Large intestine (tissue), 12 donors: Measurements from ENCODE around the gene RCE1. TPM values are rescaled to one million over a fixed set of nuclear protein-coding genes. Genes with fewer than 3 reads are reported as not detected.
"Not testable (repeated sequence)": the region's sequence is repeated elsewhere in the genome, so short reads cannot be mapped to it uniquely, and the experiment has no call there.

ENCODE experiments used
- DNase-seq, 2 donors: peaks; one replicate each; pipeline versions ENCODE4 v3.0.0 to v3.0.0-alpha.2; 2013
- H3K27ac ChIP-seq: one replicate; pipeline ENCODE4 v1.5.1; 2013; ENCODE audit warnings: low read length
- H3K27me3 ChIP-seq: 2 replicates; pipeline ENCODE4 v1.6.1; 2013; ENCODE audit warnings: low read length; ENCODE audit not compliant: control insufficient read depth, insufficient read depth
- H3K36me3 ChIP-seq: 2 replicates; pipeline ENCODE4 v1.6.1; 2013; ENCODE audit warnings: low read length; ENCODE audit not compliant: control insufficient read depth, insufficient read depth
- H3K4me1 ChIP-seq: one replicate; pipeline ENCODE4 v1.6.1; 2013; ENCODE audit warnings: low read length; ENCODE audit not compliant: control insufficient read depth, insufficient read depth
- H3K4me3 ChIP-seq: one replicate; pipeline ENCODE4 v1.5.1; 2013; ENCODE audit warnings: low read length
- H3K9me3 ChIP-seq: one replicate; pipeline ENCODE4 v1.6.1; 2013; ENCODE audit warnings: mild to moderate bottlenecking, low read depth, low read length, moderate library complexity; ENCODE audit not compliant: control insufficient read depth
- WGBS: methylation state at CpG from one replicate; pipeline ENCODE4 v1.1.5; 2013; ENCODE audit warnings: low lambda C conversion rate; ENCODE audit not compliant: insufficient coverage; 5-methylcytosine and 5-hydroxymethylcytosine counted together
- long read RNA-seq, 11 donors: transcript quantifications; one replicate each; lab custom pipeline, GENCODE V29; 2026
- polyA plus RNA-seq: library from polyadenylated mRNA; unstranded; fragments of 120-200 nt; gene quantifications from one replicate; pipeline ENCODE4 v1.2.1, GENCODE V29; 2013

RCE1 gene, protein sequence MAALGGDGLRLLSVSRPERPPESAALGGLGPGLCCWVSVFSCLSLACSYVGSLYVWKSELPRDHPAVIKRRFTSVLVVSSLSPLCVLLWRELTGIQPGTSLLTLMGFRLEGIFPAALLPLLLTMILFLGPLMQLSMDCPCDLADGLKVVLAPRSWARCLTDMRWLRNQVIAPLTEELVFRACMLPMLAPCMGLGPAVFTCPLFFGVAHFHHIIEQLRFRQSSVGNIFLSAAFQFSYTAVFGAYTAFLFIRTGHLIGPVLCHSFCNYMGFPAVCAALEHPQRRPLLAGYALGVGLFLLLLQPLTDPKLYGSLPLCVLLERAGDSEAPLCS
- polyA plus RNA-seq, result 27.2 TPM
- long read RNA-seq, donor 1, partial matches to known transcripts, result 0 of 4 reads
- long read RNA-seq, donor 1, other reads (novel, unspliced or antisense), result 0 of 4 reads
- long read RNA-seq, donor 2, transcript RCE1-201 (8 exons, 1,485 nt), result major isoform, 5 of 7 reads
- long read RNA-seq, donor 2, partial matches to known transcripts, result 0 of 7 reads
- long read RNA-seq, donor 2, other reads (novel, unspliced or antisense), result 0 of 7 reads
- long read RNA-seq, donor 3, result 0 reads
- long read RNA-seq, donor 4, partial matches to known transcripts, result 0 of 1 reads
- long read RNA-seq, donor 4, other reads (novel, unspliced or antisense), result 0 of 1 reads
- long read RNA-seq, donor 5, partial matches to known transcripts, result 0 of 3 reads
- long read RNA-seq, donor 5, other reads (novel, unspliced or antisense), result 0 of 3 reads
- long read RNA-seq, donor 6, transcript RCE1-201 (8 exons, 1,485 nt), result major isoform, 5 of 7 reads
- long read RNA-seq, donor 6, partial matches to known transcripts, result 0 of 7 reads
- long read RNA-seq, donor 6, other reads (novel, unspliced or antisense), result 0 of 7 reads
- long read RNA-seq, donor 7, partial matches to known transcripts, result 0 of 4 reads
- long read RNA-seq, donor 7, other reads (novel, unspliced or antisense), result 0 of 4 reads
- long read RNA-seq, donor 8, transcript RCE1-201 (8 exons, 1,485 nt), result major isoform, 5 of 14 reads
- long read RNA-seq, donor 8, partial matches to known transcripts, result 5 of 14 reads
- long read RNA-seq, donor 8, other reads (novel, unspliced or antisense), result 0 of 14 reads
- long read RNA-seq, donor 9, partial matches to known transcripts, result 0 of 5 reads
- long read RNA-seq, donor 9, other reads (novel, unspliced or antisense), result 0 of 5 reads
- long read RNA-seq, donor 10, transcript RCE1-201 (8 exons, 1,485 nt), result major isoform, 12 of 14 reads
- long read RNA-seq, donor 10, partial matches to known transcripts, result 0 of 14 reads
- long read RNA-seq, donor 10, other reads (novel, unspliced or antisense), result 0 of 14 reads
- long read RNA-seq, donor 11, partial matches to known transcripts, result 0 of 6 reads
- long read RNA-seq, donor 11, other reads (novel, unspliced or antisense), result 0 of 6 reads

DNA sequence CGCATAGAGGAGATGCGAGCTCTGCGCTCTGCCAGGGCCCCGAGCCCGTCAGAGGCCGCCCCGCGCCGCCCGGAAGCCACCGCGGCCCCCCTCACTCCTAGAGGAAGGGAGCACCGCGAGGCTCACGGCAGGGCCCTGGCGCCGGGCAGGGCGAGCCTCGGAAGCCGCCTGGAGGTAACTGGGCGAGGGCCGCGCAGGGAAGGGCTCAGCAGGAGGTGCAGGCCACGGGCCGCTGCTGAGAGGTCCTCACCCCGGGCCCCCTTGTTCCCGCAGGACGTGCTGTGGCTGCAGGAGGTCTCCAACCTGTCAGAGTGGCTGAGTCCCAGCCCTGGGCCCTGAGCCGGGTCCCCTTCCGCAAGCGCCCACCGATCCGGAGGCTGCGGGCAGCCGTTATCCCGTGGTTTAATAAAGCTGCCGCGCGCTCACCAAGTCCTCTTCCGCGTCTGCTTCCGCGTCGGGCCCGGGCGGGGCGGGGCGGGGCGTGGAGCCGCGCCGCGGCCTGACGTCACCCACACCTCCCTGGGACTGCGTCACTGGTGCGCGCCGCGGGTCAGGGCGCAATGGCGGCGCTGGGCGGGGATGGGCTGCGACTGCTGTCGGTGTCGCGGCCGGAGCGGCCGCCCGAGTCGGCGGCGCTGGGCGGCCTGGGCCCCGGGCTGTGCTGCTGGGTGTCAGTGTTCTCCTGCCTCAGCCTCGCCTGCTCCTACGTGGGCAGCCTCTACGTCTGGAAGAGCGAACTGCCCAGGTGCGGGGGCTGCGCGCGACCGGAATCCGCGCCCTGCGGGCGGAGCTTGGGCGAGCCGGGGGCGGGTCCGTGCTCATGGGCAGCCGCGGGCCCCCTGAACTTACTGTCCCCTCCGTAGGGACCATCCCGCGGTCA lies at the start of gene RCE1:
Gene RCE1, plus strand, starts transcription at position 546 of the 880 bp plus-strand sequence. Its CDS starts 15 bp downstream, at position 561.
- Histone ChIP-seq H3K9me3 (no peaks in the 10 kb centered on the region), H3K4me3 (peak within 1 kb of the TSS; percentile 100), H3K27ac (peak within 1 kb of the TSS; percentile 100), H3K4me1 (peaks cover 15% of the 10 kb centered on the region), H3K27me3 (no peaks in the 10 kb centered on the region), H3K36me3 (peaks cover 50% of the 10 kb centered on the region)
- WGBS, result no CpG with 5 or more reads among the region's 98 CpGs
- peak; percentile 89 to 95 for DNase-seq

DNA sequence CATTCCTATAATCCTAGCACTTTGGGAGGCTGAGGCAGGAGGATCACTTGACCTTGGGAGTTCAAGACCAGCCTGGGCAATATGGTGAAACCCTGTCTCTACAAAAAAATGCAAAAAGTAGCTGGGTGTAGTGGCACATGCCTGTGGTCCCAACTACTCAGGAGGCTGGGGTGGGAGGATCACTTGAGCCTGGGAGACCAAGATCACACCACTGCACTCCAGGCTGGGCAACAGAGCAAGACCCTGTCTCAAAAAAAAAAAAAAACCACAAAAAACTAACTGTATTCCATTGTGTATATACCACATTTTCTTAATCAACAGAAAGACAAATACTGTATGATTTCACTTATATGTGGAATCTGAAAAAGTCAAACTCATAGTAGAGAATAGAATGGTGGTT lies 43.4 kb upstream of the RCE1 start:
- not testable (repeated sequence) for H3K4me3 ChIP-seq, DNase-seq, H3K4me1 ChIP-seq, H3K27ac ChIP-seq, H3K9me3 ChIP-seq, H3K36me3 ChIP-seq, H3K27me3 ChIP-seq

DNA sequence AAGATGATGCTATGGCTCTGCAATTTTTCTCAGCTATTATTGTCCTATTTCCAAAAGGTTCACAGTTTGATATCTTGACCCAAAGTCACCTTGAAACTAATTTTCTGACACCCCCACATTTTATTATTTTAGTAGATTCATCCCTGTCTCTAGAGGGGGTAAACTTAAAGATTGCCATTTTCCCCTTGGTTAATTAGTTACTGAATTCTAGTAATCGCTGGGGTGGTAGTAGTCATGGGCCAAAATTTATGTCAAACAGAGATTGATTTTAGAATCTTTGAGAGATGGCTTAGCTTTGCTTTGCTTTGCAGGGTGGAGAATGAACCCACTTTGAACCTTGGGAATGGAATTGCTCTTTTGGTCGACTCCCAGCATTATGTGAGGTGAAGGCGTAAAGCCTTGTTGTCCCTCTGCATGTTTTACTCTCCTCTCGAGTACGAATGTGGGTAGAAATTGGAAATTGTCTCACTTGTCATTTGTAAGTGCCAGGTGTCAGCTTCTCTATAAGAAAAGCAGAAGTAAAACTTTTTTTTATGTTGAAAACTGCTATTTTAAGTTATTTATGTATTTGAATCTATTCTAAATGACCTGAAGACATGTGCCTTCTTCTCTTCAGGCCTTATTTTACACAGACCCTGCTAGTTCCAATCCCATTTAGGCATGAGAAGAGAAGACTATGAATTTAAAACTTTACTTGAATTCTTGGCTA lies 42.4 kb upstream of the RCE1 start:
- H3K27ac ChIP-seq, result no peak overlapping the region
- WGBS, result no CpG with 5 or more reads among the region's 5 CpGs
- H3K4me3 ChIP-seq, result no peak overlapping the region
- DNase-seq, result no peak
- peaks cover 2% of the 10 kb centered on the region for H3K36me3 ChIP-seq
- no peaks in the 10 kb centered on the region for H3K4me1 ChIP-seq
- H3K27me3 ChIP-seq, result no peaks in the 10 kb centered on the region
- H3K9me3 ChIP-seq, result no peaks in the 10 kb centered on the region

DNA sequence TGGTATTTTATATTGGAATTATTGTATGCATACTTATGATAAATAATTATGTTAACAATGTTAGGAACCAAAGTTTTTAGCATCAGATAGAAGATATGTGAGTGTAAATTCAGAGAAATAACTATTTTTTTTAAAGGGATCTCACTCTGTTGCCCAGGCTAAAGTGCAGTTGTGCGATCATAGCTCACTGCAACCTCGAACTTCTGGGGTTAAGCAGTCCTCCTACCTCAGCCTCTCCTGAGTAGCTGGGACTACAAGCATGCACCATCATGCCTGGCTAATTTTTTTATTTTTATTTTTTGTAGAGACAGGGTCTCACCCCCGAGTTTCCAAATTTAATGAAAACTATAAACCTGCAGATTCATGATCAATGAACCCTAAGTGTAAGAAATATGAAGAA lies 33.6 kb upstream of the RCE1 start:
- no peaks in the 10 kb centered on the region for H3K27me3 ChIP-seq
- no peaks in the 10 kb centered on the region for H3K9me3 ChIP-seq
- DNase-seq, result no peak
- no peak overlapping the region for H3K4me3 ChIP-seq
- 100% methylated on average over 1 of the region's 3 CpGs for WGBS
- H3K36me3 ChIP-seq, result peaks cover 11% of the 10 kb centered on the region
- H3K4me1 ChIP-seq, result no peaks in the 10 kb centered on the region
- no peak overlapping the region for H3K27ac ChIP-seq

DNA sequence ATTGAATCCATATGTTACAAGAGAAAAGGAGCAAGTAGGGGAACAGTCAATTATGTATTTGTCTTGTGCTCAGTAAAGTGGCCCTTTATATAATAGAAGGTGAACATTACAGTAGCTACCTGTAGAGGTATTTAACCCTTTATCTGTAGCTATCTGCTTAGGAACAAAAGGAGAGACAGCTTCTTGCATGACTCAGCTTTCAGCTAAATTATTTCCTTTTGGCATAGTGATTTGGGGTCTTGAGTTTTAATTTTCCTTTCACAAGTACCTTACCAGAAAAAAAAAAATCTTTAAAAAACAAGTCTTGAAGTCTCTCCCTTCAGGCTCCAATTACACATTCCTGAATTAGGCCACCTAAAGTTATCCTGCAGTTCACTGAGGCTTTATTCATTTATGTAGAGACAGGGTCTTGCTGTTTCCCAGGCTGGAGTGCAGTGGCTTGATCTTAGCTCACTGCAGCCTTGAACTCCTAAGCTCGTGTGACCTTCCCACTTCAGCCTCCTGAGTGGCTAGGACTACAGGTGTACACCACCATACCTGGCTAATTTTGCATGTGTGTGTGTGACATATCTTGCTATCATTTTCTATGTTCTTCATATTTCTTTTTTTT lies 32.6 kb upstream of the RCE1 start:
- H3K9me3 ChIP-seq, result no peaks in the 10 kb centered on the region
- H3K27me3 ChIP-seq, result no peaks in the 10 kb centered on the region
- H3K4me1 ChIP-seq, result no peaks in the 10 kb centered on the region
- no peak for DNase-seq
- no CpG with 5 or more reads among the region's 1 CpG for WGBS
- peaks cover 9% of the 10 kb centered on the region for H3K36me3 ChIP-seq
- no peak overlapping the region for H3K4me3 ChIP-seq
- no peak overlapping the region for H3K27ac ChIP-seq

DNA sequence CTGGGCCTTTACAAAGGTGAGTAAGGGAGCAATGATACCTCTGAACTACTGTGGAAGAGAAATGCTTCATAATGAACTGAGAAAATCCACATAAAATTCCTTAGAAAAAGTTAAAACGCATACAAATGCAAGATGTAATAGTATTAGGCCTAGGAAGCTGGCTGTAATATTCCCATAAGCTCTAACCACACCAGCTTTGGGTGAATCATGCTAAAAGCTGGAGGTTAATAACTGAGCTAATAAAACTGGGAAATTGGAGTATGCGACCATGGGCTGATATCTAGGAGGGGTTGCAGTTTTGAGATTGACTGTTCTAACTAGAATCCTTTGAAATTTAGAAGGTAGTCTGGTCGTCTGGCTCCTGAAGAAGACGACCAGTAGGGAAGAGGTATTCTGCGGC lies 28.6 kb upstream of the RCE1 start:
- Histone ChIP-seq H3K36me3 (peaks cover 12% of the 10 kb centered on the region), H3K4me1 (no peaks in the 10 kb centered on the region)

DNA sequence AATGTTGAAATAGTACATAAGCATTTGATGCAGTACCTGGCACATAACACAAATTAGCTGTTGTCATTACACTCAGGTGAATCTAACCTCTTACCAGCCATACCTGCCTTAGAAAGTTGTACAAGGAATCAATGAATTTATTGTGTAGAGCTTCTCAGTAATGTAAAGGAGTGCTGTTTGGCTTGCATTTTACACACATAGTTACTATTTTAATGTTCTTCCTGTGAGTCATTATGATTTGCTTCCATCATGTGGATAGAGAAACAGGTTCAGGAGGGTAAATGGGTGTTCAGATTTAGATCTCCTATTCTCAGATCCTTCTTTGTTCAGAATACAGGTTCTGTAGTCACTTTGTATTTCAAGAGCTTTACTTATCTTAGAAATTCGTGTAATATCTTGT lies 27.6 kb upstream of the RCE1 start:
- Histone ChIP-seq H3K27ac (no peak overlapping the region), H3K4me1 (no peaks in the 10 kb centered on the region), H3K36me3 (peaks cover 9% of the 10 kb centered on the region), H3K27me3 (no peaks in the 10 kb centered on the region), H3K4me3 (no peak overlapping the region), H3K9me3 (no peaks in the 10 kb centered on the region)
- no CpG with 5 or more reads among the region's 1 CpG for WGBS
- DNase-seq, result no peak

More for the DNA sequence above, 28.6 kb upstream of the RCE1 start:
- no peak for DNase-seq
- Histone ChIP-seq H3K27me3 (no peaks in the 10 kb centered on the region), H3K27ac (no peak overlapping the region), H3K9me3 (no peaks in the 10 kb centered on the region), H3K4me3 (no peak overlapping the region)
- 94% methylated on average over 3 of the region's 5 CpGs for WGBS

DNA sequence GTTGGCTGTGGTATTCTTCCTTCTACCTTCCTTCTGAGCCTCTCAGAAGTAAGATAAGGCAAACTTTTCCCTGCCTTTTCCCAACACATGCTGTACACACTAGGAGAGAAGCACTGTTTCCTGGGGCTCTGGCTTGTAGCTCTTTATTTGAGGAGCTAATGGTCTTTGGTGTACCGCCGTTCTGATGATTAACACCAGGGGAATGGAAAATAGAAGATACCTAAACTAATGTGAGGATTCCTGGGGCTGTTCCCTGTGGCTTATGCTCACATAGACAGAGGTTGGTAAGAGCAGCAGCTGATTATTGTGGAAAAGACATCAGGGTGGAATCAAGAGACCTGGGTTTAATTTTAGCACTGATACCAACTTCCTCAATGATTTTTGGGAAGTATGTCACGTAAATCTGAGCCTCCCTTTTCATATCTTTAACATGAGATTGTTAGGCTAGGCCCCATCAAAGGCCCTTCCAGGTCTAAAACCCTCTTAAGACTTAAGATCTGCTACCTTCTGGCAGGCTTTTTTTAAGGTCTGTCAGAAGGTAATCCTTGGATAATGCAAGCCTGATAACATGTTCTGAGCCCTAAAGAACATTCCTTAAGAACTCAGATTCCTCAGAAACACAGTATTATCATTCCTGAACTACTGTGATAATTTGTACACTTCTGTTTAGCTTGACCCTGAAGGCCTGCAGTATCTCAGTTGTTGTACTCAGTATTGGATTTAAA lies 24.8 kb upstream of the RCE1 start:
- Histone ChIP-seq H3K4me1 (no peaks in the 10 kb centered on the region), H3K36me3 (peaks cover 13% of the 10 kb centered on the region), H3K9me3 (no peaks in the 10 kb centered on the region), H3K4me3 (no peak overlapping the region), H3K27me3 (no peaks in the 10 kb centered on the region), H3K27ac (no peak overlapping the region)
- 20% methylated on average over 1 of the region's 3 CpGs for whole genome bisulfite sequencing
- no peak for DNase-seq
